Endothelial cell of hepatic sinusoid (primary cell): Measurements from ENCODE around the gene MIS18A.
"Not testable (repeated sequence)": the region's sequence is repeated elsewhere in the genome, so short reads cannot be mapped to it uniquely, and the experiment has no call there.

Experiments used
- in situ Hi-C: cut with HindIII; loops from 2 replicates; pipeline ENCODE4 v1.10.0; 2017; ENCODE audit warnings: low sequenced_read_pairs

The MIS18A gene, protein sequence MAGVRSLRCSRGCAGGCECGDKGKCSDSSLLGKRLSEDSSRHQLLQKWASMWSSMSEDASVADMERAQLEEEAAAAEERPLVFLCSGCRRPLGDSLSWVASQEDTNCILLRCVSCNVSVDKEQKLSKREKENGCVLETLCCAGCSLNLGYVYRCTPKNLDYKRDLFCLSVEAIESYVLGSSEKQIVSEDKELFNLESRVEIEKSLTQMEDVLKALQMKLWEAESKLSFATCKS

DNA sequence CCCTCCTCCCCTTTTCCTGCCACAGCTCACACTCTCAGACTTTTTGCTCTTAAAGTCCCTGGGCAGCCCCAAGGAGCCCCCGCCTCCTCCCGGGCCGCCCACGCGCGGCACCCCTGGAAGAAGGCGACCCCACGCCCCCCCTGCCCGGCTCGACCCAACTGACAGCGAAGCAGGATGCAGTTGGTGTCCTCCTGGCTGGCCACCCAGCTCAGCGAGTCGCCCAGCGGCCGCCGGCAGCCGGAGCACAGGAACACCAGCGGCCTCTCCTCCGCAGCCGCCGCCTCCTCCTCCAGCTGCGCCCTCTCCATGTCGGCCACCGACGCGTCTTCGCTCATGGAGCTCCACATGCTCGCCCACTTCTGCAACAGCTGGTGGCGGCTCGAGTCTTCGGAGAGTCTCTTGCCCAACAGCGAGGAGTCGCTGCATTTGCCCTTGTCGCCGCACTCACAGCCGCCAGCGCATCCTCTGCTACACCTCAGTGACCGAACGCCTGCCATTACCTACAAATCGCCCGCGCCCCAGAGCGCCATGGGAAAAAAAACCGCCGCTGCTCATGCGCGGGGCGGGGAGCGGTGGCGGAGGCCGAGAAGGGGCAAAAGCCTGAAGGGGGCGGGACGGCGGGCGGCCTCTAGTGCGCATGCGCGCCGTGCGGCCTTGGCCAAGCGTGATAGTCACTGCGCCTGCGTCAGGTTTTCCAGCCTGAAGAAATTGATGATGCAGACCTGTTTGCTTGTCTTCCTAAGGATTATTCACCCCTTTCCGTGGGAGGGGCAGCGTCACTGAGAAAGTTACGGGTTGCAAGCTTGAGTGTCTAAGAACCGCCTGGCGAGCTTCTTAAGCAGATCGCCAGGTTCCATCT is at the start of gene MIS18A:
Gene MIS18A (minus strand): TSS at position 532 of the 859 bp plus-strand sequence. CDS start 35 bp downstream, at position 497.
- in situ Hi-C loops: loop anchor here (25.0 kb wide), 1 partner anchor 1016 kb away; no protein-coding TSS in a partner anchor

DNA sequence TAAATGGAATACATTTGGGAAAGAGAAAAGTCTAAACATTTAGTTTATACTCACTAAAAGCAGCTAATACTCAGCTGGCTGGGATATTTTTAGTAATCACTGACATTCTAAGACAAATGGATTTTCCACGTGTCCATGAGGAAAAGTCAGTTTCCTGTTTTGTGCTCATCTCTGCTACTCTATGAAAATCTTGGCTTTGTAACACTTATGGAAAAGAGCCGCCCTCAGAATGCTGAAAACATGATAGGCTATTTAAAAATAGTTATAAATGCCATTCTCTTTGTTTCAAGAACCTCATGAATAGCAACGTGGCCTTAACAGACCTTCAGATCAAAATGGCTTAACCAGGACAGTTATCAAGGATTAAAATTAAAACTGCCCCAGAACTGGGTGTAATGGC is 49.7 kb upstream of the MIS18A start:
- in situ Hi-C loops: loop anchor here (5.0 kb wide), 2 partner anchors 39 to 46 kb away; no protein-coding TSS in a partner anchor

DNA sequence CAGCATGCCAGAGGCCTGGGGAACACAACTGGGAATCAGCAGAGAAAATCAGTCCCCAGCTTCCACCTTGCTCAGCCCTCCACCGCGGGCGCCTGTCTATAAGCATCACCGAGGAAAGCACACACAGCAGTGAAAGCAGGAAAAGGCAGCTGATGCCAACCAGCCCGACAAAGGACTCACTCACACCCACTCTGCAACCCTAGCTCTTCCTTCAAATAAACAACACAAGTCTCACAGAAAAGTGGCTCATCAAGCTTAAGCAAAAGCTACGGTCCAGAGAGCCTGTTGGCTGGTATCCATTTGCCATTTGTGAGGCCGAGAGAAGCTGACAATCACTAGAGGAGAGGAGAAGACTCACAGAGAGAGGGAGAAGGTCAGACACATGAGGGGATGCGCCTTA is 46.9 kb upstream of the MIS18A start:
- in situ Hi-C loops: loop anchor here (5.0 kb wide), 2 partner anchors 42 to 43 kb away; no protein-coding TSS in a partner anchor

DNA sequence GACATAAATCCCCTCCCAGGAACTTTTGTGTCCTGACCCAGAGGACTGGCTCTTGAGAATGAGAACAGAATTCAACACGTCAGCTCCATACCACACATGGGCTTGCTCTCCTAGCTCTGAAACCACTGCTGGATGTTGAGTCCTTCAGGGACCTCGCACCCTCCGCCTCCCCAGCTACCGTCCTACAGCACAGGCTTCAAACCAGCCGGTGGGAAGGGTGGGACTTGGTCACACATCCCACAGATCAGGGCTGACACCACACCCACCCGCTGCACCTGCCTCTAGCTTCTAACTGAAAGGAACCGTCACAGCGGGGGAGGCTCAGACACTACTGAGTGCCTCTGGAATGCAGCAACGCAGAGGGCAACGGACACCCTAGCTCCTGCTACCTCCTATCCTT is 43.8 kb upstream of the MIS18A start:
- in situ Hi-C loops: no loop called here

DNA sequence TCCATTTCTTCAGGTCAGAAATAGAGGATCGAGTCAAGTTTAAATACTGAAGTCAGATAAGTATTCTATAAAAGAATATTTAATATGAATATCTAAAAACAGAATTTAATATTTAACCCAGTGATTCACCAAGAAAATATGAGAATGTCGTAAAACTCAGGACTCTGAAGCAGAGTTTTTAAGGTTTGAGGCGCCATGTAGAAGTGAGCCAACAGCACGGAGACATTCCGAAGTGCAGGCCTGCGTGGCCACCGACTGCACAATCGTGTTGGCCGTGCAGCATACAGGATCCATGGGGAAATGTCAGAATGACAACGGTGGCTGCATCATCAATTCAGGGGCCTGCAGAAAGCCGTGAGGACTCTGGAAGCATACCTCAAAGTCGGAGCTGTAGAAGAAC is 43.3 kb upstream of the MIS18A start:
- in situ Hi-C loops: no loop called here

DNA sequence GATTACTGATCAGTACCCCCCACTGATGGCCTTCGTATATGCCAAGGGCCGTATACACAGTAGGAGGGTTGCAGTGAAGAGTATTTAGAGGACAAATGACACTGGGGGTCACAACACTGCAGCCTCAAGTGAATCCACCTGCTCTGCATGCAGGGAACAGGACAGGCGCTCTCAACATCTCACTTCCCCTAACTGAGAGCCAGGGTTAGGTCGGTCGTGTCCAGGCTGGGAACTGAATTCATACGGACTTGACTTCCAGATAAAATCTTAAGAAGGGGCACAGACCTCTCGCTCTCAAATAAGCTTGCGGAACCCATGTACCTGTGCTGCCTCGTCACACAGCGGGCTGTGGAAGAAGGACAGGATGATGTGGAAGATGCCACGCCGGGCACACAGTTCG is 42.6 kb upstream of the MIS18A start:
- in situ Hi-C loops: no loop called here

DNA sequence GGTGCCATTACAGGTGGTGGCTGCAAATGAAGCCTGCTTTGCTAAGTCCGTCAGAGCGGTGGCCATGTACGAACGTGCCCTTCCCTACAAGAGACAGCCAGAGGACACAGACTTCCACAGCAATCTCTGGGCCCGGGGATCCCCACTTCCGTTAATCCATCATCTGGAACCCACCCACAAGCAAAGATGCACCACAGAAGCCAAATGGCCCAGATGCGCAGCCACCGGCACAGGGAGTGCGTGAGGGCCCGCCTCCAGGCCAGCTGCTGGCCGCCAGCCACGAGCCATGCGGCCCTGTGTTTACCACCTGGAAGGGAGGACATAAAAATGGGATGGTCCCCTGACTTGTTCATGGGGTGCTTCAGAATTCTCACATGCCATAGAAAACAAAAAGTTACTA is 41.9 kb upstream of the MIS18A start:
- in situ Hi-C loops: no loop called here

DNA sequence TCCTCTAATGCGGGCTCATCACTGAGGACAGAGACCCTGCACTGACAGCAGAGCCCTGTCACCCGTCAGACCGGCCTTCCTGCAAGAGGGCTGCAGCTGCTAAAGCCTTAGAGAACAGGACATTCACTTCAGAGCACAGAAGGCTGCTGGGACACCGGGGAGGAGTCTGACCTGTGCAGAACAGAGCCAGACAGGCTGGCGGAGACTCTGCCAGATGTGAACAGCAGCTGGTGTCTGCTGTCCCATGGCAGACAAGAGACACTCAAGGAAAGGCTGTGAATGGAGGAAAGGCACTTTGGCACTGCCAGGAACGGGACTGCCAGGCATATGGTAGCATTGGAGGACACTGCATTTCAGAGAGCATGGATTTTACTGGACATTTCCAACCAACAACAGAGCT is 41.2 kb upstream of the MIS18A start:
- in situ Hi-C loops: no loop called here

DNA sequence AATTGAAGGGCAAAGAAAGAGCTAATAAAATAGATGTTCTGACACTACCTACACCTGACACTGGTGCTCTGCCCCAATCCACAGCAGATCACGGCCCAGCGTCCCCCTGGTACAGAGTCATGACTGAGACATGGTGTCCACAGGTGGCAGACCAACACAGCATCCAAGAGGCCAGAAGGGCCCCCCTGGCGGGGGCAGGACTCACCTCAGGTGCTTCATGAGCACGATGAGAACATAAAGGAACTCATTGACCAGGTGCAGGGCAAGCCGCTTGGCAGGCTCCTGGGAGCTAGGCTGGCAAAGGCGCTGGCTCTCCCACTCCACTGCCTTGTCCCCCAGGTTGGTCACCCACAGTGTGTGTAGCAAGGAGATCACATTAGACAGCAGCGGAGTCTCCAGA is 40.2 kb upstream of the MIS18A start:
- in situ Hi-C loops: no loop called here

DNA sequence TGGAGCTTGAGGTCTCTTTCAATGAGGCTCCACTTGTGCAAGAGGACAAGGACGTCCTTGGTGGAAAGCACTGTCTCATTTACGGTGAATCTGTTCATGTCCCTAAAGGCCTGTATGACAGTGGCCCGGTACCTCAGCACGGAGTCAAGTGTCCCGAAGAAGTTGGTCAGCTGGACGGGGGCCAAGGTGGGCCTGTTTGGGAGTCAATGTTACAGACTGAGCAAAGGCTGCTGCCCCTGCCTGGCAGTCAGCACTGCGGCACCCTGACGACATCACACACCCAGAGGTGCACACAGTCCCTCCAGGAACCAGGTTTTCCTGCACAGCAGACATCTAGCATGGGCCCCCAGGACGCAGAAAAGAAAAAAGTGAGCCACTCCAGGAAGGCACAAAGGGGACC is 38.9 kb upstream of the MIS18A start:
- in situ Hi-C loops: no loop called here

DNA sequence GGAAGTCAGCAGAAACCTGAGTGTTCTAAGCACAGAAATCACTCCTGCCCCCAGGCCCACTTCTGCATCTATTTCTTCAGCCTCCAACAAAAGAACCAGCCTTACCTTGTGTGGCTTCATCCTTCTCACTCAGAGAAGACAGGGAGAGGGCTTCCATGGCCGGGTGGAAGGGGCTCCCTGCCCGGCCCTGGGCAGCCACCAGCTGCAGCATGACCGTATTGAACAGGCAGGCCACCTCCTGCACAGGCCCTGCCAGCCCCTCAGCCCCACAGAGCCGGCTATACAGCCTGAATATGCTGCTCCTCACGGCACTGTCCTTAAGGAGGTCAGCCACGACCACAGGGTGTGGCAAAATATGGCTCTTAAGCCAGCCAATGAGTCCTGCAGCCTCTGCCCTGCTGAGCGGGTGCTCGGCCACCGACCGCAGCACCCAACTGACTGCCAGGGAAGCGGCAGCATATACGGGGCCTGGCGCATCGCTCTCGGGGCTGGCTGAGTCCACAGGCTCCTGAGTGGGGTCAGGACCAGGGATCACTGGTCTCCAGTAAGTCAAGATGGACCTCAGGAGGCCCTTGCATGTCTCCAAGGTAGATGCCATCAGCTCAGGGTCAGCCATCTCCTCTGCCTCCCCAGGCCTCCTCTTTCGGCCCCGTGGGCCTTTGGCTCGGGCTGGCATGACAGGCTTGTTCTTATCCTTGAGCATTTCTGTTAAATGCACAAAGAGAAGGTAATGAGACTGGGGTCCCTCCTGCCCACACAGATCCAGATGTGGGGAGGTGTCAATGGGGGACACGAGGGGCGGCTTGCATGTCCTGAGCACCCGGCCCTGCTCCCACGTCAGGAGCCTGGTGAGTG is 37.7 kb upstream of the MIS18A start:
- in situ Hi-C loops: no loop called here

DNA sequence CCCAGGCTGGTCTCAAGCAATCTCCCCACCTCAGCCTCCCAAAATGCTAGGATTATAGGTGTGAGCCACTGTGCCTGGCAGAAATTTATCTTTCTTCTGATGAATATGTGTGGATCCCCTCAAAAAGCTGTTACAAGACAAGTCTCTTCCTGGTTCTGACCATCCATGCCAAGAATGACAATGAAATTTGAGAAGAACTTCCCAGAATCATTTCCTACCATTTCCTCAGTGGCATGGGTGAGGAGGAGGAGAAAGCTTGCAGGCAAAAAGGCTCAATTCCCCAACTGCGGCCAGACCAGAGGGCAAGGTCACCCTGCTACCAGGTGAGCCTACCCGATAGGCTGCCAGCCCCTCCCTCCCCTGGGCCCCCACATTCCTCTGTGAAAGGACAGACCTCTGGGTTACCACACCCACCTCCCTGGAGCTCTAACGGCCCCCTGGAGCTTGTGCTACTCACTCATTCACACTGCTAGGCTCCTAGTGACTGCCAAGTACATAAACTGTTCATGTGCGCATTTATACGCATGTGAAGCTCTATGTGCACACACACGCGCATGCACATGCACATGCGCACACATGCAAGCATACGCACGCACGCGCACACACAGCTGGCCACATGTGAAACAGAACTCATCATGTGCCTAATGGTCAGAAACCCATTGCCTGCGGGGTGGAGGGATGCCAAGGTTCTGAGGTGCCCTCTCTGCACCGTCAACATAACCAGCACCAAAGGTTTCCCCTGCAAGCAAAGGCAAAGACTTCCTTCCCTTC is 36.8 kb upstream of the MIS18A start:
- in situ Hi-C loops: no loop called here

DNA sequence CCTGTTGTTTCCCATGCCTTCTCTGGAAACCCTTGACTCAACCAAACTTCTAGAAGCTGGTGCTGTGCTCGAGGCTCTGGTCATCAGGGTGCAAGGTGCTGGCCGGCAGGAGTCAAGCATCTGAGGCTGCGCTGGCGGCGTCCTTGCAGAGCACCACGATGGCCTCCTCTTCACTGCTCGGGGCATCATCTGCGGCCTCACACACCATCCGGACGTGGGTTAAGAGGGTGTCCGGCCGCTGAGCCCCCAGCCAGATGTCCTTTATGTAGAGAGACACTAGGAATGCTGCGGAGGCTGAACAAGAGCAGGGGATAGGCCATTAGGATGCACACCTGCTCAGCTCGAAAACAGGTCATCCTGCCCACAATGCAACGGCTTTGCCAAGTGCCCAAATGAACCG is 36.0 kb upstream of the MIS18A start:
- in situ Hi-C loops: no loop called here

DNA sequence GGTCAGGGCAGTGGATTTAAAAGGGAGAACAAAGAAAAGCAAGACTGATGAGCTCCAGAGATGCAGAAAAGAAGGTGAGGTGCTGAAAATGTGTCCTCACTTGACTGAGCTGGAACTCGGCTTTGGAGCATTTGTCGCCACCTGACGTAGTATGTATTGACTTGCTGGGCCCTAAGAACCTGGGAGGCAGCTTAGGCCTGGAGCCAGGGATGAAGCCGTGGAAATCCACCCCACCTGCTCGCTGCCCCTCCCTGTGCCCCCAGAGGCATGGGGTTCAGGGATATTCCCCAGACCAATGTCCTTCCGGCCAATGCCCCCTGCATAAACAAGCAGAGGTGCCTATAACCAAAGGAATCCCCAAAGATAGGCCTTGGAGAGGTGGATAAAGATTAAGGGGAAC is 34.1 kb upstream of the MIS18A start:
- in situ Hi-C loops: no loop called here

DNA sequence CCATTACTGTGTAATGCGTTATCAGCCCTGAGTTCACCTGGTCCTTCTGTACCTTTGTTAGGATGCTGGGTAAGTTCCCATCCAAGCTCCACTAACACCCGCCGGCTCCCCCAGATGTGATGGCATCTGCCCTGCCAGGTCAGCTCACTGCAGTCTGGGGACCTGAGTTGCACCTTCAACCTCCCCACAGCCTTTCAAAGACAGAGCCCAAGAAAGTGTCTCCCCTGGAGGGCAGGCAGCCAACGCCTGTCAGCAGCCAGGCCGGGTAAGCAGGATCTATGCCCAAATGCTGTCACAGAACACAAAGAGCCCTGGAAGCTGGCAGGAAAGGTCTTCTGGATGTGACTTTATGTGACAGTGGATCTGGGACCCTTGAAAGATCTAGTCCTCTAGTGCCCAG is 33.5 kb upstream of the MIS18A start:
- in situ Hi-C loops: no loop called here

DNA sequence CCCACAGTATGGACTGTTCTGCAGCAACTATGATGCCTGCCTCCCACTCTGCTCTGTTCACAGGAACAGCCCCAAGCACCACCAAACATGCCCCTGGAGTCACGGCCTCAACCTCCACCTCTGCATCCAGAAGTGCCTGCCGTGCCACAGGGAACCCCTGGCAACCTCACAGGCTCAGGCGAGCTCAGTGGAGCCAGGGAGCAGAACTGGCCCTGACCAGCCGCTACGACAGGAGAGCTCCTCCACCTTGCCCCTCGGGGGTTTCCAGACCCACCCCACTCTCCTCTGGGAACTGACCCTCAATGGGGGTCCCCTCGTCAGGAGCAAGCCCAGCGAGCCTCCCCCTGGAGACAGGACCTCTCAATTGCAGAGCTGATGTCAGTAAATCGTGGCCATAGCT is 32.8 kb upstream of the MIS18A start:
- in situ Hi-C loops: no loop called here

DNA sequence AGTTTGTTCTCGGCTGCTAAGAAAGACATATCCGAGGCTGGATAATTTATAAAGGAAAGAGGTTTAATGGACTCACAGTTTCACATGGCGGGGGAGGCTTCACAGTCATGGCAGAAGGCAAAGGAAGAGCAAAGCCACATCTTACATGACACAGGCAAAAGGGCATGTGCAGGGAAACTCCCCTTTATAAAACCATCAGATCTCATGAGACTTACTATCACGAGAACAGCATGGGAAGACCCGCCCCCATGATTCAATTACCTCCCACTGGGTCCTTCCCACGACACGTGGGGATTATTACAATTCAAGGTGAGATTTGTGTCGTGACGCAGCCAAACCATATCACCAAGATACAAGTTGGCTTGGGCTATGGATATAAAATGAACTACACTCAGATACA is 32.1 kb upstream of the MIS18A start:
- in situ Hi-C loops: not testable (repeated sequence)

DNA sequence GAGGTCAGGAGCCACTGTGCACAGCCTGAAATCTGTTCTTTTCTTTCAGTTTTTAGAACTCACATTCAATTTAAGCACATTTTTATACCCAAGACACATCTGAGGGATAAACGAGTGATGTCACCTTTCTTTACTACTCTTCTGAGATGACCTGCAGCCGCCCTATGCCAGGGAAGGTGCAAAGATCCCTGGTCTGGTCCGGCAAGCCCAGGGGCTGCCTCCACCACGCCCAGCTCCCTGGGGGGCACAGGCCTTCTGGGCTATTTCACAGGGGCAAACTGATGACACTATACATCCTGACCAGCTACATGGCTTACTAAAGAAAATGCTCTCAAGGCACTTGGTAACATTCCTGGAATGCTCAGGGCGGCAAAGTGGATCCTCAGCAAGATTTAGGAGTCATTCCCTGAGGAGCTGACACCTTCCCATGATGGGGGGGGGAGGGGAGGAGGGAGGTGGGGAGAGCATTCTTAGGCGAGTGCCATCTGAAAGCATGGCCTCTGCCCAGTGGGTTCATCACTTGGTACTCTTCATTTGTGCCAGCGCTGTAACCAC is 31.1 kb upstream of the MIS18A start:
- in situ Hi-C loops: no loop called here

DNA sequence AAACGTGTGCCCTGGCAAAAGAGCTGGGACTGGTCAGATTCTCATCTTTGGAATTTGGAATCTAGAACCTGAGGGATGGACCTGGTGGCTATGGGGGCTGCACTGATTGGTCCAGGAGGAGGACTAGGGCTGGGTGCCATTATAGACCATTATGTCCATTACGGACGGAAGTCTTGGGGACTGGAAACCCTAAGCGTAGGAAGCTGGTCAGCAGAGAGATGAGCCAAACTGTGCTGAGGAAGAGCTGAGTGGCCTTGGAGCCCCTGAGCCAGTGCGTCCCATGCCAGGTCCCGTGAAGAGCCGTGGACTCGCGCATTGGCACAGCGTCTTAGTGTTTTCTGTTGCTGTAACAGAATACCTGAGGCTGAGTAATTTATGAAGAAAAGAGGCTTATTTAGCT is 29.8 kb upstream of the MIS18A start:
- in situ Hi-C loops: no loop called here

DNA sequence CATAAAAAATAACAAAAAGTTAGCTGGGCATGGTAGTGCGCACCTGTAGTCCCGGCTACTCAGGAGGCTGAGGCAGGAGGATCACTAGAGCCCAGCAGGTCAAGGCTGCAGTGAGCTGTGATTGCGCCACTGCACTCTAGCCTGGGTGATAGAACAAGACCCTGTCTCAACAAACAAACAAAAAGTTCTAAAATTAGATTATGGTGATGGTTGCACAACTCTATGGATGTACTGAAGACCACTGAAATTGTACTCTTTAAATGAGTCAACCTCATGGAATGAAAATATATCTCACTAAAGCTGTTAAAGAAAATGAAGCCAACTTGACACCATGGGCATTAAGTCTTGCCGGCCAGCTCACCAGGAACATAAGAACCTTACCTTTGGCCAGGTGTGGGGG is 28.9 kb upstream of the MIS18A start:
- in situ Hi-C loops: no loop called here
